Stimulated activated CD8-positive, alpha-beta memory T cell treated with anti-CD3 and anti-CD28 coated beads, Interleukin-12 subunit alpha, Interleukin-12 subunit beta, amount 100 ng/mL, for 4 hours (primary cell): ENCODE results near the gene KCNAB2.

Source experiments
- DNase-seq: peaks from one replicate; pipeline ENCODE4 v3.0.0-alpha.2; 2020; ENCODE audit warnings: low read depth

Gene KCNAB2

DNA sequence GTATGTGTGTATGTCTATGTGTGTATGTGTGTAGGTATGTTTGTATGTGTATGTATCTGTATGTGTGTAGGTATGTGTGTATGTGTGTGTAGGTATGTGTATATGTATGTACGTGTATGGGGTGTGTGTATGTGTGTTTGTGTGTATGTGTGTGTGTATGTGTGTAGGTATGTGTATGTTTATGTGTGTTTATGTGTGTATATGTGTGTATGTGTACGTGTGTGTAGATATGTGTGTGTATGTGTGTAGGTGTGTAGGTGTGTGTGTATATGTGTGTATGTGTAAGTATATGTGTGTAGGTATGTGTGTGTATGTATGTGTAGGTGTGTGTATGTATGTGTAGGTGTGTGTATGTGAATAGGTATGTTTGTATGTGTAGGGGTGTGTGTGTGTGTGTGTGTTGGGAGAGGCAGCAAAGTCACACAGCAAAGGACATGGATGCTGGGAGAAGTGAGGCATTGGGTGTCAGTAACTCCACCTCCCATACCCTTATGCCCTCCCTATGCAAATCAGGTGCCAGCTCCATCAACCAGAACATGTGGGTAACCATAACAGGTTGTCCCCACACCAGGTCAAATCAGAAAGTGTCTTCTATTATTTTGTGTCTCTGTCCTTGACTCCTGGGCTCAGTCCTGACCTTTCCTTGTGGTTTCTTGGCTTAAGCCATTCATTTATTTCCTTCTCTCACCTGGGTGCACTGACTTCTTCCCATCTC is 15.0 kb upstream of the KCNAB2 start:
- DNase-seq = no peak

DNA sequence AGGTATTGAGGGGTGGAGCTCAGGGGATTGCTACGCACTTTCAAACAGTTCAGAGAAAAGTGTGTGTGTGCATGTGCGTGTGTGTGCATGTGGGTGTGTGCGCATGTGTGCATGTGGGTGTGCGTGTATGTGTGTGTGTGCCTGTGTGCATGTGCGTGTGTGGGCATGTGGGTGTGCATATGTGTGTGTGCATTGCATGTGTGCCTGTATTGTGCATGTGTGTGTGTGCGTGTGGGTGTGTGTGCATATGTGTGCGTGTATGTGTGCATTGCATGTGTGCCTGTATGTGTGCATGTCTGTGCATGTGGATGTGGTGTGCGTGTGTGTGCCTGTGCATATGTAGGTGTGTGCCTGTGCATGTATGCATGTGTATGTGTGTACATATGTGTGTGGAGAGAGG is 12.6 kb upstream of the KCNAB2 start:
- DNase-seq = no peak

DNA sequence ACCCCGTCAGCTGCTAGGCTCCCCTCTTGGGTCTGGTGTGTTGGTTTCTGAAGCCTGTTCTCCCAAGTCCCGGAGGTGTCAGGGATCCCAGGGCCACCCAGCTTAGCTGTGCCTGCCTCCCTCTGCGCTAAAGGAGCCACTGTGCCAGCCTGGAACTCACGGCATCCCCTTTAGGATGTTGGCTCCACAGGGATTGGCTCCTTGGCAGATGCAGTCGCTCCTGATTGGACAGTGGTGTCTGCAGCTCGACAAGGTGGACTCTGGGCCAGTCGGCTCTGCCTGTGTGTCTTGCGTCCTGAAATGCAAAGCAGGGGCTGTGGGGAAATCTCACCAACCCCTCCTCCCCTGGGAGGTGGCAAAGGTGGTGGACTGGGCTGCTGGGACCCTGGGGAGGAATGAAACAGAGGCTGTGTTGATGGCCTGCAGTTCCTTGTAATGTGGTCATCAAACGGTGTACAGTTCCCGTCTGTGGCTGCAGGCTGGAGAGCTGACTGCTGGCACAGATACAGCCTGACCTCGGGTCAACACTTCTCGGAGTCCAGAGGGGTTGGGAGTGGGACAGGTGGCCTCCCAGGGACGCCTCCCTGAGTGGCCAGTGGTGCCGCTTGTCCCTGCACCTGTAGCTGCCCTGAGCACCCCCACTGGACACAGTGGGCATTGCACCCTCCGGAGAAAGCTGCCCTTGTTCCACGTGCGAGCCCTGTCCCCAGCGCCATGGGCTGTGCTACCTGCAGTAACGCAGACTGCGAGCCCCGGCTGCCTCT is 11.5 kb upstream of the KCNAB2 start:
- DNase-seq = no peak

DNA sequence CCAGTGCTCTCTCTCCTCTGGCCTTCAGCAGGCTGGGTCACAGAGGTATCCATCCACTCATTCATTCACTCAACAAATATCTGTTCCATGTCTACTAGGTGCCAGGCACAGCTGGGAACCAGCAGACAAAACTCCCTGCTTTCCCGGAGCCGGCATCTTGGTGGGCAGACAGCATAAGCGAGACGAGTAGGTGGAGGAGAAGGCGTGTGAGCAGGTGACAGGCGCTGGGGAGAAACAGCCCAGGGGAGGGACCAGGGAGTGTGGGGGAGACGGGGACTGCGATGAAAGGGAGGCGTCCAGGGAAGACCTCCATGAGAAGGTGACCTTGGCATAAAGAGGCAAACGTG is 11.0 kb upstream of the KCNAB2 start:
- no peak for DNase-seq

DNA sequence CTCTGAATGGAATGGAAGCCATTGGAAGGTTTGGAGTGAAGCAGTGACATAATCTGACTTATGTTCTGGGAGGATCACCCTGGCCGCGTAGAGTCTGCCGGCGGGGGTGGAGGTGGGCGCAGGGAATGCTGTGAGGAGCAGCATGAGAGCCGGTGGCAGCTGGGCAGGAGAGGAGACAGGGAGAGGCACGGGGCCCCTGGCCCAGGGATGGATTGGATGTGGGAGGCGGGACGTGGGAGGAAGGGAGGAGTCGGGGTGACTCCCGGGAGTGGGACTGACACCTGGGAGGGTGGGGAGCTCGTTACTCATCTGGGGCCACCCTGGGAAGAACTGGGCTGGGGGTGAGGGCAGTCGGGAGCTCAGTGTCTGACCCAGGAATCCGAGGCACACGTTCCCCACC is 10.4 kb upstream of the KCNAB2 start:
- no peak for DNase-seq

DNA sequence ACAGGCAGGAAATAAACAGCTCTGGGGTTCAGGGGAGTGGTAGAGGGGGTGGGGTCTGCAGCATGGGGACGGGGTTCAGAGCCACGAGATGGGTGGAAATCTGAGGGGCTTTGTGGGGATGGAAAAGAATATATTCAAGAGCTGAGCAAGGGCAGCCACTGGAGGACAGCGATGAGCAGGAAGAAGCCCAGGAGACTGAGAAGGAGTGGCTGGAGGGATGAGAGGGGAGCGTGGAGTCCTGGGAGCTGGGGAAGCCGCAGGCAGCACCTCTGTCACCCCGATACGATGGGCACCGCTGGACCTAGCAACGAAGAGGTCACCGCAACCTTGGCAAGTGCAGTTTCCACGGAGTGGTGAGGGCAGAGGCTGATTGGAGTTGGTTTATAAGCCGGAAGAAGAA is 10.0 kb upstream of the KCNAB2 start:
- DNase-seq = no peak

DNA sequence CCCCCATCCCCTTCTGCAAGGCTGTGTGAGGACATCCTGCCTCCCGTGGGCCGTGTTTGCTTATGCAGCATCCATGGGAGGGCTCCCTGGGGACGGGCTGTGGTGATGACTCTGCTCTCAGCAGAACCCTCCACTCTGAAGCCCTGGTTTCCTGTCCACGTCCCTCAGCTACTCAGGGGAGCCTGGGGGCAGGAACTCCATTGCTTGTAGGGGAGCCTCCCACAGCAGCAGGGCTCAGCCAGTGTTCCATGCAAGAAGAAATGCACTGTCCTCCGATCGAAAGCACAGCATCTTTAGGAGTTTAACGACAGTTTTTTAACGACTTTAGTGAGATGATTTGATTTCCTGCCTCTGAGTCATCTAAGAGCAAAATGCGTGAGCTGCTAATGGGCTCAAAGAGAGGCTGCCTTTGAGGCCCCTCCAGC is 8.3 kb upstream of the KCNAB2 start:
- DNase-seq = no peak

DNA sequence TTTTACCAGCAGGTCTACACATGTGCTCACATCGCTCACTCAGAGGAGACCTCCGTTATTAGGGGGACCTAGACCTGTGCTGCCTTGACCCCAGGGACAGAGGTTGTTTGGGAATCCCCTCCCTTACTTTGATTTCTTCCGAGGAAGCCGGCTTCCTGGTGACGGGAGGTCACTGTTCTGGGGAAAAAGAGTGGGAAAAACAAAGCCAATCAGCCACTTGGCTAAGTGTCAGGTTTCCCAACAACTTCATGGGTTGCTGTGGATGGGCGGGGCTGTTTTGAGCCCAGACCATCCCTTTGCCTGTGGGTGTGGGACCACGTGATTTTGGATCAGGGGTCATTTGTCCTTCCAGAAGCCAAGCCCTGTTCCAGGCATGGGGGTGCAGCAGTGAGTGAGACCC is 7.1 kb upstream of the KCNAB2 start:
- DNase-seq = no peak

DNA sequence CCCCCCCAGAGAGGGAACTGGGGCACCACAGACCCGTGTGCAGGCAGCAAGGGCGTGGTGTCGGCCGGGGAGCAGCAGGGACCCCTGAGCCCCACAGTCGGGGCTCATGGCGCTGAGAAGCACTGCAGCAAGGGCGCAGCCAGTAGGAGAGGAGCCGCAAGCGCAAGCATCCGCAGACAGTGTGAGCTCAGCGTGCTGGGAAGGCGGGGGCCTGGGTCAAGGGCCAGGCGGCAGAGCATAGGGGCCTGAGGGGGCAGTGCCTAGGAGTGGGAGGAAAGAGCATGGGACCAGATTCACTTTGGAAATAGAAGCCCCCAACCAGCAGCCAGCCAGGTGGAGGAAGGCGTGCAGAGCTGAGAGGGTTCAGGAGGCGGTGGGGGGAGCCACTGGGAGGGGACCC is 6.7 kb upstream of the KCNAB2 start:
- no peak for DNase-seq

DNA sequence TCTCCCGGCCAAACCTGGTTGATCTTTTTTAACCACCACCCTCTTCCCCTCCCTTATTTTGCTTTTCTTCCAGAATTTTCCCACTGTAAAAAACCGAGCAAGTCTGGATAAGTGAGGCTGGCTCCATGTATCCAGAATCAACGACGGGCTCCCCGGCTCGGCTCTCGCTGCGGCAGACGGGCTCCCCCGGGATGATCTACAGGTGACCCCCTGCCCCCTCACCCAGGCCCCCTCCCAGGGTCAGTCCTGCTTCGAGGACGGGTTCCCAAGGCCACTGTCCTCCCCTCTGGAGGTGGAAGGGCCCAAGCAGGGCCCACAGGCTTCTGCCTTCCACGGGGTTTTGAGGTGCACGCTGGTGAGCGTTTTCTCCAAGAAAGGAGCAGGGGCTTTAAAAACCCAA is 5.2 kb upstream of the KCNAB2 start:
- DNase-seq = no peak

DNA sequence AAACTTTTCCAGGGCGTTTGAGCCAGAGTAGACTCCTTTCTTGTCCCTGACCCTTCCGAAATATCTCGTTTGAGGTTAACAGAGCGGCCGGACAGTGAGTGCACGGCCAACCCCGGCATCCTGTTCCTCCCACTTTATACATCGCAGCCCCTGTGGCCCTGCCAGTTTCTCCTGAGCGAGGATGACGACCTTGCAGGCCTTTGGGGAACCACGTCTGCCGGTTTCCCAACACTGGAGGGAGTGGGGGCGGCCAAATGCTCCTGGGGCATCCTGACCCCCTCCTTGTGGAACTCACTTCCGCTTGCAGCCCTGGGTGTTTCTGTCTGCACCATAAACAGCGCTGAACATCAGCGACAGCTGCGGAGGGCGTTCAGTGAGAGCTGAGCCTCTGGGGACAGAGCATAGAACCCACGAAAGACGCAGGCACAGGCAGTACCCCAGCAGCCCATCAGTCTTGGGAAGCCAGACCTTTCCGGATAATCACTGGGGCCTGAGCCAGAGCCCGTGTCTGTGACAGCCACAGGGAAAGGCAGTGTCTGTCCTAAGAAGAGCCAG is 4.8 kb upstream of the KCNAB2 start:
- no peak for DNase-seq

DNA sequence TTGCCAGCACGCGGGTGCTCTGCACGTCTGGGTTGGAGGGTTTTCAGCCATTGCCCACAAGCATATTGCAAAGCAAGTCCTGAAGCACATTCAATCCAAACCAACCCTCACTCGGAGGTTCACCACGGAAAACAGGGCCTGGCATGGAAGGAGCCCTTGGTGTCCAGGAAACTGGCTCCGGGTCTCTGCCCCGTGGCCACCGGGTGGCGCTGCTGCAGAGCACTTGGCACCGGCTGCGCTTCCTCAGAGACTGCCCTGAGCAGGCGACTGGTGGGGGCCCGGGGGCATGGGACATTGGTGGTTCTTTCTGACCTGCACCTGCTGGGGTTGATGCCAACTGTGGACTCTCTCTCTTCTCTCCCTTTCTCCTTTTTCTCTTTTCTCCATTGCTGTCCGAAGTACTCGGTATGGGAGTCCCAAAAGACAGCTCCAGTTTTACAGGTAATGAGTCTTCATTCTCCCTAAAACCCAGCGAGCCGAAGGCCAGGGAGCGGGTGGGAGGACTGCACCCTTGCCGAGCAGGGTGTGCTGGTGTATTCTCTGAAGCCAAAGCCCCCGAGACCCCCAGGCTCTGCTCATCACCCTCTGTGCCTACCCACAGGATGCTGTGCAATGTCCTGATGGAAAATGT is 4.1 kb upstream of the KCNAB2 start:
- DNase-seq = no peak

DNA sequence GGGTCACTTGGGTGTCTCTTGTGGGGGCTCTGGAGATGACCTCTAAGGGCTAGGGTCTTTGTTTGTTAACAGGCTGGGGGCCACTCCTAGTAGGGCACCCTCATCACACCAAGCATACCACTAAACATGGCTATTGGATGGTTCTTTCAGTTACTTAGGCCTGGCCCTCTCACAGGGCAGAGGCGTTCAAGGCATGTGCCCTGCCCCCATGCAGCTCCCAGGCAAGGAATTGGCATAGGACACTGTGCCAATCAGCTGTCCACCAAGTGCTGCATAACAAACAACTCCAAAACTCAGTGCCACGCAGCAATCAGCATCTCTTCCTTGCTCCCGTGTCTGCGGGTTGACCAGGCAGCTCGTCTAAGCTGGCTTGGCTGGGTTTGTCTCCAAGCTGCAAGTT is 2.1 kb upstream of the KCNAB2 start:
- DNase-seq = no peak

DNA sequence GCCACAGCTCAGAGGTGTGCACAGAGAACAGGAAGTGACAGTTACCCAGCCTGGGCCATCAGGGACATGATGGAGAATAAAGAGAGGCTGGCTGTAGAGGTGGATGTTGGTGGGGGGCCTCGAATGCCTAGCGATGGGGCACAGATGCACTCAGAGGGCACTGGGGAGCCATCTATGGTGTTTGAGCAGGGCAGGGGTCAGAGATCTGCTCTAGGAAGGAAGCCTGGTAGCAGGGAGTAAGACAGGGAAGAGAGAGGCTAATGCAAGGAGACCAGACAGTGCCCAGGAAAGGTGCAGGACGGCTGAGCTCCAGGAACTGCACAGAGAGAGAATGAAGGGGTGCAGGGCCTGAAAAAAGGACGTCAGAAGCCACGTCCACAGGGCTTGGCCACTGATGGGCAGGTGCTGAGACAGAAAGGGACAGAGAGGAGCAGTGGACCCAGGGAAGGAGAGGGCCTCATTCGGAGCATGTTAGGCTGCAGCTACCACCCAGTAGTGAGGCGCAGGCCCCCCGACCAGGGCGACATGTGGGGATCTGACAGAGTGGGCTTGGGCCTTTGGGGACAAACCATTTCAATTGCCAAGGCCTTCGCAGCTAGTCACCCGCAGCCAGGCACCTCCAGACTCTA is 1.1 kb upstream of the KCNAB2 start:
- DNase-seq = no peak

DNA sequence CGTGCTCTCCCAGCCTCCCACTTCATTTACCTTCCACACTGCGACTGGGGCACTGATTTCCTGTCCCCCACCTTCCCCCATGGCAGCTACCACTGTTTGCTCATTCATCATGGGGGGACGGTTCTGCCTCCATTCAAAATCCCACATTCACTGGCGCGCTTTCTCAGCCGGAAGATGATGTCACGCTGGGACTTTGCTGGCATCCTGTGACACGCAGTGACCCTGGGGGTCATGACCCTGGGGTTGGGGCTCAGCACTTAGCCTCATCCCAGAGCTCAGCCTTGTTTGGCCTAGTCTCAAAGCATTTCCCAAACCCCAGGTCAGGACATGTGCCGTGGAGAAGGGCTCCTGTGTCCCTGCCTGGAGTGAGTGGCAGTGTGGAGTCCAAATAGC is 582 bp upstream of the KCNAB2 start:
- no peak for DNase-seq

DNA sequence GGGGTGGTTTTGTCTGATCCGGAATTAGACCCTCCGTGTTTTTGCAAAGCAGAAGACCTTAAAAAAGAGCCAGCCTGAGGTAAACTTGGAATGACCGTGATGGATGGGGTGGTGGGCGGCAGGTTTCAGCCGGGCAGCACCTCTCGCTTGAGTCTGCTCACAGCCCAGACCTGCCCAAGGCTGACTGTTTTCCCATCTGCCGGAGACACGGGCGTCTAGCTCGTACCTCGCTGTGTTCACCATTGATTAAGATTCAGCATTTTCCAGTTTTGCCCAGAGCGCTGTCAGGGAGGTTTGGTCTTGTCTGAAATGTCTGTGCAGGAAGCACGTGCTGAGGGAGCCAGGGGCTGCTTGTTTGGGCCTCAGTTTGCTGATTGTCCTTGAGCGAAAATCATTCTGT is 591 bp downstream of the KCNAB2 start:
- no peak for DNase-seq

DNA sequence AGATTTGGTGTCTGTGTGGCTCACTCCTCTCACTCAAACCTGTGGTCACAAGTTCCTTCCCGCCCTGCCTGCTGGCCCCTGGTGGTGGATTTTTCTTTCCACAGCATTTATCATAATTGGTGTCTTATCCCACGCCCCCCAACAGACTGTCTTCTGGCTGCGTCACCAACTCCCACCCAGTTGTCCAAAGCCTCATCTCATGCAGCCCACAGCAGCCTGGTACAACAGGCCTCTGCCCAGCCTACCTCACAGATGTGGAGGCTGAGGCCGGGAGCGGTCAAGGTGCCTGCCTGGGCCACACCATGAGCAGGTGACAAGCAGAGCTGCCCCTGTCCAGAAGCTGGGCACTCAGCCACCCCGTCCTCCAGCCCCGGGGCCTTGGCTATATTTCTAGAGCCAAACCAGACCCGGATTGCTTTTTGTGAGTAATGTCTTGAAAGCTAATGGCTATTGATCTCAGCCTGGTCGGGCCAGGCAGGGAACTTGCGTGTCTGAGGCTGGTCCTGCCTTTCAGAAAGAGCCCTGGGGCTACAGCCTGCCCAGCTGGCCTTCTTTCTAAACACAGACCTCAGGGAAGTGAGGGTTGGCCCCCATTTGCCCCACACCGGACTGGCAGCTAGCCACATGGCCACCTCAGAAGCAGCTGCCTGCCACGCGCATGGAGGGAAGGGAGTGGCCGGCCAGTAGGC is 2.6 kb downstream of the KCNAB2 start:
- no peak for DNase-seq

DNA sequence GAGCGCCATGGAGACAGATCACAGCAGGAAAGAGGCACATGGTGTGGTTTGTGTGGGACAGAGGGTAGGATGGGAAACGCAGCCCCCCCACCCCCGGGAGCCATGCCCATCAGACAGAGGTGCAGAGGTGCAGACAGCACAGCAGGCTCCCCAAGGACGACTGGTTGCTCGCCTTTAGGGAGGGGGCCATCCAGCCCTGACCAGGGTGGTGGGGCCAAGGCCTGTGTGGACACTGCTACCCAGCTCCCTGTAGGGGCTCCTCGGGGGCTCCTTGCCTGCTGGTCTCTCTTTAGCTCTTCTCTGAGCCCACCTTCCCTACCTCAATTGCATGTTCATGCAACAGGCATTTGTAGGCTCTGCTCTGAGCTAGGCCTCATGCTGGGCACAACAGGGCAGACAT is 3.7 kb downstream of the KCNAB2 start:
- DNase-seq = no peak

DNA sequence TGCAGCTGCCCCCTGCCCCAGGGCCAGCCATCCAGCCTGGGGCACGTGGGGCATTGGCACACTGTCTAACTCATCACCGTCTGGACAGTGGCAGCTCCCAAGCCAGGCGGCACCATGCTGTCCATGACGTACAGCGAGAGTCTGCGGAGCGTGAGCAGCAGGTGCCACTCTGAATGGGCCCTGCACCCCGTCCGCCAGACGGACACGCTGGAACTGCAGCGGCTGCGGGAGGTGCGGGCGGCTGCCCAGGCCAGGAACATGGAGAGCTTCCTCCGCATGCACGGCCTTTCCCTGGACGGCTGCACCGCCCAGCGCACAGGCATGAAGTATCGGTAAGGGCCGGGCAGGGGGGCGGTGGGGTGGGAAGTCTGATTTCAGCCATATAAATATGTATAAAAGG is 5.7 kb downstream of the KCNAB2 start:
- no peak for DNase-seq

DNA sequence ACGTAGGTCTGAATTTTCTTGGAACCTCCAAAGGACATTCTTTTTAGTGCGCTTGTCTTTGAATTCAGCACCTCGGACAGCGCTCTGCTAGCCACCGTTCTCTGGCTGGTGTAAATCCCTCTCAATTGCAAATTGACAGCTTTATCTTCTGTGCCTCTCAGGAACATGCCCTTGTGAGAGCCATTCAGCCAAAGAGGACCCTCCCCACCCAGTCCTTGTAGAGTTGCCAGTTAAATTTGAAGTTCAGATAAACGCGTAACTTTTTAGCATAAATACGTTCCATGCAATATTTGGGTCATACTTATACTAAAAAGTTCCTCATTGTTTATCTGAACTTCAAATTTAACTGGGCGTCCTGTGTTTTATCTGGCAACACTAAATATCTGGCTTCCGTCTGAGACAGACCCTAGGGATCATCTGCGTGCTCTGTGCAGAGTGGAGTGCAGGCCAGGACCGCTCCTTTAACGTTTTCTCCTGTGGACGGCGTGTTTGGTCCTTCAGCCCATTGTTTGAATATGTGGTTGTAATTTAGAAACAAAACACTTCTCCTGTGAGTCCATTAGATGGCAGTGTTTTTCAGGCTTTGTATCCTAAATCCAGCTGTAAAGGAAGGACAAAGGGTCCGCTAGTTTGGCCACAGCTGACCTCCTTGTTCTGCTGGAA is 7.0 kb downstream of the KCNAB2 start:
- DNase-seq = no peak

DNA sequence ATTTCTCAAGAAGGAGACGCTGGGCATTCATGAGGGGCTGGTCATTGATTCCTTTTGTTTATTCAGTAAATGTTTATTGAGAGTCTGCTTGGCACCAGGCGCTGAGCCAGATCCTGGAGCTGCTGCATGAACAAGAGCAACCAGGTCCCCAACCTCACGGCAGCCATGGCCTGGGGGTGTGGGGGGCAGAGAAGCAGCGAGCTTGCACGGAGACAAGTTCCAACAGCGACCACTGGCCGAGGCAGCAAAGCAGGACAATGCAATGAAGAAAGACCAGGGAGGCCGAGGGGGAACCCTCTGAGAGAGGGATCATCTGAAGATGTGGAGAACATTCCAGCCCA is 7.5 kb downstream of the KCNAB2 start:
- no peak for DNase-seq

DNA sequence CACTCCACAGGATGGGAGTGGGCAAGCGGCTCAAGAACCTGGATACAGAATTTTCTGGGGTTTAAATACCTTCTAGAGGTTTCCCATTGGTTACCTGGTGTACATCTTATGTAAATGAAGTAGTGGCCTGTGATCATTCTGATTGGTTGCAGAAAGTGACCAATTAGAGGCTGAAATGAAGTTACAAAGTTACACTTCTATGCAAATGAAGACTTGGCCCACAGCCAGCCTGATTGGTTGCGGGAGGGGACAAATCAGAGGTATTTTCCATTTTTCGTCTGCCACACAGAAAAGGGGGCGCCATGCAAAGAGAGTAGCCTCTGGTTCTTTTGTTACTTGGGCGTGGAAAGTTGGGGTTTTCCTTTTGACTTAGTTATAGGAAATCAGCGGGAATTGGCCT is 8.9 kb downstream of the KCNAB2 start:
- DNase-seq = no peak
